ENCODE measurements around the gene PI4K2B.
"Not testable (repeated sequence)": the region's sequence is repeated elsewhere in the genome, so short reads cannot be mapped to it uniquely, and the experiment has no call there.

PI4K2B gene

GRCh38 chr4:25245181-25245580 lies 11.3 kb downstream of the PI4K2B start:
- no peak for DNase-seq

- DNase-seq, result no peak
These were observed 13.1 kb downstream of the PI4K2B start for GRCh38 chr4:25246680-25247611.

GRCh38 chr4:25248875-25249274 lies 15.0 kb downstream of the PI4K2B start:
- not testable (repeated sequence) for DNase-seq

GRCh38 chr4:25249494-25249893 lies 15.7 kb downstream of the PI4K2B start:
- not testable (repeated sequence) for DNase-seq

GRCh38 chr4:25252230-25253070 lies 18.6 kb downstream of the PI4K2B start:
- DNase-seq, result no peak

GRCh38 chr4:25253071-25253445 lies 19.2 kb downstream of the PI4K2B start:
- DNase-seq, result no peak

GRCh38 chr4:25253786-25254185 lies 20.0 kb downstream of the PI4K2B start:
- not testable (repeated sequence) for DNase-seq

GRCh38 chr4:25258980-25259578 lies 25.2 kb downstream of the PI4K2B start:
- no peak for DNase-seq

- no peak for DNase-seq
These were observed 38.0 kb downstream of the PI4K2B start for GRCh38 chr4:25271866-25272265.

GRCh38 chr4:25280210-25280609 lies 46.4 kb downstream of the PI4K2B start:
- DNase-seq, result no peak

GRCh38 chr4:25283948-25284347 lies 50.1 kb downstream of the PI4K2B start:
- DNase-seq, result no peak

GRCh38 chr4:25284466-25284865 lies 50.6 kb downstream of the PI4K2B start:
- no peak for DNase-seq

- DNase-seq, result no peak
These were observed 56.7 kb downstream of the PI4K2B start for GRCh38 chr4:25290490-25291067.

GRCh38 chr4:25291158-25291733 lies 57.4 kb downstream of the PI4K2B start:
- no peak for DNase-seq

- no peak for DNase-seq
These were observed 63.9 kb downstream of the PI4K2B start for GRCh38 chr4:25297528-25298242.

GRCh38 chr4:25299476-25300203 lies 65.8 kb downstream of the PI4K2B start:
- no peak for DNase-seq

- DNase-seq, result no peak
These were observed 67.6 kb downstream of the PI4K2B start for GRCh38 chr4:25301471-25301870.

GRCh38 chr4:25302626-25303025 lies 68.8 kb downstream of the PI4K2B start:
- DNase-seq, result no peak

GRCh38 chr4:25303578-25303977 lies 69.7 kb downstream of the PI4K2B start:
- no peak for DNase-seq

- no peak for DNase-seq
These were observed 72.8 kb downstream of the PI4K2B start for GRCh38 chr4:25306518-25307057.

- DNase-seq, result no peak
These were observed 73.8 kb downstream of the PI4K2B start for GRCh38 chr4:25307596-25307995.
